ENCODE results near the gene ATP6V0A1.

DNA sequence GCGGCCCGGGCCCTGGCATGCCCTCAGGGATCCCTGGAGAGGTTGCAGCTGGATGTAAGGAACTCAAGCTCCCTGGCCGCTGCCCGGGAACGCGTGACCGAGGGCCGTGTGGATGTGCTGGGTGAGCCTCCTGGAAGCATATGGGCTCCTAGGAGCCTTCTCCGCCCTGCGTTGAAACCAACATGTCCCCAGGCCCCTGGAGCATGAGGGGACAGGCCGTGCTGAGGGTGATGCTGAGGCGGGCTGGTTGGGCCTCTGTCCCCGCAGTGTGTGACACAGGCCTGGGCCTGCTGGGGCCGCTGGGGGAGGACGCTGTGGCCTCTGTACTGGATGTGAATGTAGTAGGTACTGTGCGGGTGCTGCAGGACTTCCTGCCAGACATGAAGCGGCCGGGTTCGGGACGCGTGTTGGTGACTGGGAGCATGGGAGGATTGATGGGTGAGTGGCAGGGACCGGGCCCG is 88.4 kb downstream of the ATP6V0A1 start:
- TF ChIP-seq CTCF (IDR thresholded peaks at IDR 0.05) (no peak), POLR2A (IDR thresholded peaks at IDR 0.05; ENCODE audit: low read depth) (no peak)
